ENCODE results near the gene PTPRN2. TPM values are rescaled to one million over a fixed set of nuclear protein-coding genes. Genes with fewer than 3 reads are reported as not detected.
"Not testable (repeated sequence)": the region's sequence is repeated elsewhere in the genome, so short reads cannot be mapped to it uniquely, and the experiment has no call there.

PTPRN2 gene
- total and polyA plus RNA-seq, 9 of the 15 experiments (the other 6 are each of a cell fraction or from before 2014, with no cell fraction given), result not detected

GRCh38 chr7:157847756-157848487 is 739.7 kb downstream of the PTPRN2 start:
- DNase-seq (ENCODE audit: extremely low read depth in 1 of 4, low spot score in 3 of 4); H3K36me3 ChIP-seq (ENCODE audit: control insufficient read depth, insufficient read depth, low read length); H3K4me3 ChIP-seq; BruUV-seq (replicated peaks); intact Hi-C loops (cut with micrococcal nuclease); FAIRE-seq; H3K9ac ChIP-seq (ENCODE audit: insufficient read depth in 1 of 2, low read depth in 2 of 2, low read length in 2 of 2); H3K4me1 ChIP-seq (replicated peaks in 1 of 2; ENCODE audit: control insufficient read depth in 2 of 2, insufficient read depth in 2 of 2, low read length in 2 of 2); ATAC-seq; CTCF ChIA-PET (ENCODE audit: low intra/inter-chr PET ratio); H3K4me2 ChIP-seq (ENCODE audit: insufficient read depth, low read length); H2AFZ ChIP-seq (ENCODE audit: low read depth, low read length); H3K9me3 ChIP-seq (replicated peaks; ENCODE audit: control insufficient read depth, insufficient read depth, low read depth, low read length); H4K20me1 ChIP-seq (replicated peaks; ENCODE audit: control insufficient read depth, insufficient read depth, low read length); H3K79me2 ChIP-seq (ENCODE audit: control insufficient read depth, insufficient read depth, low read length); H3K9me1 ChIP-seq (ENCODE audit: control insufficient read depth, insufficient read depth, low read length); in situ Hi-C loops (cut with MboI); POLR2A ChIA-PET; H3K27ac ChIP-seq (ENCODE audit: extremely low read depth, low read depth, low read length): not testable (repeated sequence)
- H3K27me3 ChIP-seq (ENCODE audit: control insufficient read depth in 2 of 2, insufficient read depth in 2 of 2, low read length in 2 of 2), result peaks cover 67 to 95% of the 10 kb centered on the region in 2 experiments
- 0% methylated on average over 14 of the region's 14 CpGs for WGBS (ENCODE audit: insufficient coverage, low coverage, missing lambda C conversion rate)

DNA sequence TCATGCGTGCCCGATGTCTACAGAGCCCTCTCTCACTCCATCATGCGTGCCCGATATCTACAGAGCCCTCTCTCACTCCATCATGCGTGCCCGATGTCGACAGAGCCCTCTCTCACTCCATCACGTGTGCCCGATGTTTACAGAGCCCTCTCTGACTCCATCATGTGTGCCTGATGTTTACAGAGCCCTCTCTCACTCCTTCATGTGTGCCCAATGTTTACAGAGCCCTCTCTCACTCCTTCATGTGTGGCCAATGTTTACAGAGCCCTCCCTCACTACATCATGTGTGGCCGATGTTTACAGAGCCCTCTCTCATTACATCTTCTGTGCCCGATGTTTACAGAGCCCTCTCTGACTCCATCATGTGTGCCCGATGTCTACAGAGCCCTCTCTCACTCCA is 740.9 kb downstream of the PTPRN2 start:
- CTCF ChIA-PET (ENCODE audit: low intra/inter-chr PET ratio); H2AFZ ChIP-seq (ENCODE audit: low read depth, low read length); H3K36me3 ChIP-seq (ENCODE audit: control insufficient read depth, insufficient read depth, low read length); H3K9me3 ChIP-seq (replicated peaks; ENCODE audit: control insufficient read depth, insufficient read depth, low read depth, low read length); H3K4me1 ChIP-seq (replicated peaks in 1 of 2; ENCODE audit: control insufficient read depth in 2 of 2, insufficient read depth in 2 of 2, low read length in 2 of 2); BruUV-seq (replicated peaks); H3K9me1 ChIP-seq (ENCODE audit: control insufficient read depth, insufficient read depth, low read length); H3K79me2 ChIP-seq (ENCODE audit: control insufficient read depth, insufficient read depth, low read length); H4K20me1 ChIP-seq (replicated peaks; ENCODE audit: control insufficient read depth, insufficient read depth, low read length); DNase-seq (ENCODE audit: extremely low read depth in 1 of 4, low spot score in 3 of 4); intact Hi-C loops (cut with micrococcal nuclease); H3K27ac ChIP-seq (ENCODE audit: extremely low read depth, low read depth, low read length); H3K9ac ChIP-seq (ENCODE audit: insufficient read depth in 1 of 2, low read depth in 2 of 2, low read length in 2 of 2); in situ Hi-C loops (cut with MboI); H3K4me2 ChIP-seq (ENCODE audit: insufficient read depth, low read length); FAIRE-seq; H3K4me3 ChIP-seq; ATAC-seq: not testable (repeated sequence)
- under 1% methylated on average over 12 of the region's 12 CpGs for WGBS (ENCODE audit: insufficient coverage, low coverage, missing lambda C conversion rate)
- peaks cover 74 to 96% of the 10 kb centered on the region in 2 experiments for H3K27me3 ChIP-seq (ENCODE audit: control insufficient read depth in 2 of 2, insufficient read depth in 2 of 2, low read length in 2 of 2)
- POLR2A ChIA-PET, result interaction anchor here (0.8 kb wide), 1 partner anchor 187 kb away, joined by 3 read pairs; no protein-coding TSS in a partner anchor
